M059J (cell line): ENCODE results near the gene TUSC2. TPM values are rescaled to one million over a fixed set of nuclear protein-coding genes. Genes with fewer than 3 reads are reported as not detected.

Experiments used
- total RNA-seq: library from RNA; depleted of rRNA; stranded (reverse); fragments of >200 nt; shearing (Covaris generic); gene quantifications from 2 replicates; pipeline ENCODE4 v1.2.3, GENCODE V29; 2014; rRNA removed

TUSC2 gene
- total RNA-seq, 1 experiment from 2014 or later, result 23.7 TPM

Other genes with a start within 250 kb of the TUSC2 start
- 18.0 and 37.1 TPM in 2 replicates for gene RBM5, start 239.3 kb downstream of the TUSC2 start, total RNA-seq
- 3.7 and 6.6 TPM in 2 replicates for gene SEMA3F, start 172.9 kb downstream of the TUSC2 start, total RNA-seq
- gene GNAT1, start 136.6 kb downstream of the TUSC2 start, total RNA-seq, result not detected in 2 replicates
- 0.89 and 0.96 TPM in 2 replicates for gene SLC38A3, start 123.0 kb downstream of the TUSC2 start, total RNA-seq
- 232 and 259 TPM in 2 replicates for gene GNAI2, start 92.0 kb downstream of the TUSC2 start, total RNA-seq
- 12.0 and 22.5 TPM in 2 replicates for gene SEMA3B, start 59.1 kb downstream of the TUSC2 start, total RNA-seq
- not detected in 2 replicates for gene LSMEM2, start 49.1 kb downstream of the TUSC2 start, total RNA-seq
- gene IFRD2, start 35.8 kb downstream of the TUSC2 start, total RNA-seq, result 49.3 and 50.4 TPM in 2 replicates
- 1.6 and 3.0 TPM in 2 replicates for gene HYAL3, start 28.8 kb downstream of the TUSC2 start, total RNA-seq
- gene NAA80, start 28.8 kb downstream of the TUSC2 start, total RNA-seq, result 6.9 and 8.9 TPM in 2 replicates
- gene HYAL1, start 24.6 kb downstream of the TUSC2 start, total RNA-seq, result not detected in 2 replicates
- 48.2 and 59.5 TPM in 2 replicates for gene HYAL2, start 5.5 kb downstream of the TUSC2 start, total RNA-seq
- gene RASSF1, start 12.6 kb upstream of the TUSC2 start, total RNA-seq, result 12.7 and 16.1 TPM in 2 replicates
- gene ZMYND10, start 17.5 kb upstream of the TUSC2 start, total RNA-seq, result 0.37 and 3.2 TPM in 2 replicates
- gene NPRL2, start 22.6 kb upstream of the TUSC2 start, total RNA-seq, result 15.6 and 27.9 TPM in 2 replicates
- gene CYB561D2, start 22.6 kb upstream of the TUSC2 start, total RNA-seq, result 32.8 and 49.9 TPM in 2 replicates
- gene TMEM115, start 31.3 kb upstream of the TUSC2 start, total RNA-seq, result 28.0 and 38.2 TPM in 2 replicates
- not detected in 2 replicates for gene CACNA2D2, start 175.4 kb upstream of the TUSC2 start, total RNA-seq
- 0.05 and 2.7 TPM in 2 replicates for gene C3orf18, start 239.5 kb upstream of the TUSC2 start, total RNA-seq
- gene HEMK1, start 241.3 kb upstream of the TUSC2 start, total RNA-seq, result 5.5 and 7.3 TPM in 2 replicates